MG63 (cell line): ENCODE results near the gene PHF21A. TPM values are rescaled to one million over a fixed set of nuclear protein-coding genes. Genes with fewer than 3 reads are reported as not detected.
"Not testable (repeated sequence)": the region's sequence is repeated elsewhere in the genome, so short reads cannot be mapped to it uniquely, and the experiment has no call there.

Source experiments
- DNase-seq: peaks from one replicate; pipeline ENCODE4 v3.0.0-alpha.2; 2020
- H3K27me3 ChIP-seq: fragments of 250-450 bp; sonication (Bioruptor Pico); 2 replicates; pipeline ENCODE4 v1.5.1; 2020; ENCODE audit warnings: mild to moderate bottlenecking, moderate library complexity
- H3K36me3 ChIP-seq: fragments of 250-450 bp; sonication (Bioruptor Pico); 2 replicates; pipeline ENCODE4 v1.5.1; 2020; ENCODE audit warnings: mild to moderate bottlenecking, moderate library complexity
- H3K4me3 ChIP-seq: fragments of 250-450 bp; sonication (Bioruptor Pico); 2 replicates; pipeline ENCODE4 v1.5.1; 2020; ENCODE audit warnings: mild to moderate bottlenecking, moderate library complexity
- H3K9me3 ChIP-seq: fragments of 250-450 bp; sonication (Bioruptor Pico); 2 replicates; pipeline ENCODE4 v1.5.1; 2020; ENCODE audit warnings: mild to moderate bottlenecking, moderate library complexity
- total RNA-seq: library from RNA; depleted of rRNA; stranded (reverse); fragments of >200 nt; shearing (Covaris generic); gene quantifications from 2 replicates; pipeline ENCODE4 v1.2.3, GENCODE V29; 2014; ENCODE audit warnings: low replicate concordance

Gene PHF21A
- total RNA-seq, 1 experiment from 2014 or later = 2.0 TPM

GRCh38 chr11:45902452-45903380, 218.5 kb downstream of the PHF21A start:
- no peak for DNase-seq
- no peaks in the 10 kb centered on the region for H3K9me3 ChIP-seq
- H3K27me3 ChIP-seq = no peaks in the 10 kb centered on the region
- no peak overlapping the region for H3K4me3 ChIP-seq
- H3K36me3 ChIP-seq = no peaks in the 10 kb centered on the region

- DNase-seq = no peak
- H3K9me3 ChIP-seq = no peaks in the 10 kb centered on the region
- no peaks in the 10 kb centered on the region for H3K27me3 ChIP-seq
- H3K4me3 ChIP-seq = no peak overlapping the region
- no peaks in the 10 kb centered on the region for H3K36me3 ChIP-seq
These were observed 219.6 kb downstream of the PHF21A start for GRCh38 chr11:45901626-45902025.

GRCh38 chr11:45900916-45901617, 220.2 kb downstream of the PHF21A start:
- no peak overlapping the region for H3K4me3 ChIP-seq
- DNase-seq = no peak
- H3K27me3 ChIP-seq = no peaks in the 10 kb centered on the region
- no peaks in the 10 kb centered on the region for H3K9me3 ChIP-seq
- H3K36me3 ChIP-seq = no peaks in the 10 kb centered on the region

GRCh38 chr11:45900175-45900800, 221.0 kb downstream of the PHF21A start:
- DNase-seq, H3K9me3 ChIP-seq, H3K27me3 ChIP-seq, H3K36me3 ChIP-seq: not testable (repeated sequence)
- H3K4me3 ChIP-seq = peak overlapping the region; percentile 55

- Histone ChIP-seq H3K9me3 (no peaks in the 10 kb centered on the region), H3K36me3 (no peaks in the 10 kb centered on the region), H3K4me3 (peak overlapping the region; percentile 55), H3K27me3 (no peaks in the 10 kb centered on the region)
- DNase-seq = peak; percentile 90
These were observed 221.6 kb downstream of the PHF21A start for GRCh38 chr11:45899448-45900174.

GRCh38 chr11:45899086-45899447, 222.2 kb downstream of the PHF21A start:
- peak overlapping the region; percentile 55 for H3K4me3 ChIP-seq
- no peaks in the 10 kb centered on the region for H3K27me3 ChIP-seq
- no peaks in the 10 kb centered on the region for H3K9me3 ChIP-seq
- no peaks in the 10 kb centered on the region for H3K36me3 ChIP-seq
- no peak for DNase-seq

- H3K36me3 ChIP-seq = no peaks in the 10 kb centered on the region
- no peaks in the 10 kb centered on the region for H3K9me3 ChIP-seq
- DNase-seq = no peak
- no peaks in the 10 kb centered on the region for H3K27me3 ChIP-seq
- no peak overlapping the region for H3K4me3 ChIP-seq
These were observed 223.7 kb downstream of the PHF21A start for GRCh38 chr11:45897556-45897955.

GRCh38 chr11:45896422-45896984, 224.8 kb downstream of the PHF21A start:
- H3K4me3 ChIP-seq = no peak overlapping the region
- no peaks in the 10 kb centered on the region for H3K36me3 ChIP-seq
- DNase-seq = no peak
- no peaks in the 10 kb centered on the region for H3K9me3 ChIP-seq
- no peaks in the 10 kb centered on the region for H3K27me3 ChIP-seq

- DNase-seq = no peak
- Histone ChIP-seq H3K9me3 (no peaks in the 10 kb centered on the region), H3K36me3 (no peaks in the 10 kb centered on the region), H3K4me3 (no peak overlapping the region), H3K27me3 (no peaks in the 10 kb centered on the region)
These were observed 225.5 kb downstream of the PHF21A start for GRCh38 chr11:45895553-45896259.

- Histone ChIP-seq H3K4me3 (no peak overlapping the region), H3K9me3 (no peaks in the 10 kb centered on the region), H3K36me3 (no peaks in the 10 kb centered on the region), H3K27me3 (no peaks in the 10 kb centered on the region)
- no peak for DNase-seq
These were observed 226.6 kb downstream of the PHF21A start for GRCh38 chr11:45894555-45895247.

- no peak overlapping the region for H3K4me3 ChIP-seq
- DNase-seq = no peak
- H3K27me3 ChIP-seq = no peaks in the 10 kb centered on the region
- no peaks in the 10 kb centered on the region for H3K36me3 ChIP-seq
- H3K9me3 ChIP-seq = no peaks in the 10 kb centered on the region
These were observed 228.4 kb downstream of the PHF21A start for GRCh38 chr11:45892856-45893255.

GRCh38 chr11:45890886-45891550, 230.2 kb downstream of the PHF21A start:
- no peaks in the 10 kb centered on the region for H3K9me3 ChIP-seq
- no peaks in the 10 kb centered on the region for H3K27me3 ChIP-seq
- DNase-seq = no peak

GRCh38 chr11:45889966-45890365, 231.3 kb downstream of the PHF21A start:
- no peaks in the 10 kb centered on the region for H3K9me3 ChIP-seq
- no peaks in the 10 kb centered on the region for H3K27me3 ChIP-seq

More at GRCh38 chr11:45890886-45891550, 230.2 kb downstream of the PHF21A start:
- no peaks in the 10 kb centered on the region for H3K36me3 ChIP-seq
- H3K4me3 ChIP-seq = no peak overlapping the region

GRCh38 chr11:45889555-45889954, 231.7 kb downstream of the PHF21A start:
- Histone ChIP-seq H3K27me3 (no peaks in the 10 kb centered on the region), H3K36me3 (no peaks in the 10 kb centered on the region), H3K4me3 (no peak overlapping the region), H3K9me3 (no peaks in the 10 kb centered on the region)
- DNase-seq = no peak

More at GRCh38 chr11:45889966-45890365, 231.3 kb downstream of the PHF21A start:
- no peak overlapping the region for H3K4me3 ChIP-seq
- no peaks in the 10 kb centered on the region for H3K36me3 ChIP-seq
- no peak for DNase-seq

GRCh38 chr11:45887587-45887986, 233.7 kb downstream of the PHF21A start:
- no peaks in the 10 kb centered on the region for H3K36me3 ChIP-seq
- H3K4me3 ChIP-seq = no peak overlapping the region
- H3K9me3 ChIP-seq = no peaks in the 10 kb centered on the region
- no peaks in the 10 kb centered on the region for H3K27me3 ChIP-seq
- no peak for DNase-seq
